DND-41 (cell line): Measurements from ENCODE around the gene RECK.

Source experiments
- CTCF ChIP-seq: IDR thresholded peaks from 2 replicates; pipeline ENCODE4 v1.5.1; 2012; ENCODE audit warnings: borderline replicate concordance, low read length, moderate library complexity, mild to moderate bottlenecking; ENCODE audit not compliant: poor library complexity, severe bottlenecking; ENCODE audit errors: extremely low read depth
- EZH2 ChIP-seq: IDR thresholded peaks from 3 replicates; pipeline ENCODE4 v1.6.1; 2012; ENCODE audit warnings: borderline replicate concordance, low read depth, mild to moderate bottlenecking, moderate library complexity, low read length, inconsistent platforms; ENCODE audit not compliant: severe bottlenecking

GRCh38 chr9:36142510-36143244 lies 106.0 kb downstream of the RECK start:
- TF ChIP-seq CTCF = no peak
- no peak for TF ChIP-seq EZH2
